Caco-2 (cell line): Measurements from ENCODE around the gene NEB. TPM values are rescaled to one million over a fixed set of nuclear protein-coding genes. Genes with fewer than 3 reads are reported as not detected.
"Not testable (repeated sequence)": the region's sequence is repeated elsewhere in the genome, so short reads cannot be mapped to it uniquely, and the experiment has no call there.

Experiments used
- BruUV-seq: library from RNA; stranded (reverse); fragments of 400-500 nt; replicated peaks from 2 replicates; lab custom pipeline; 2021; lab: Mats Ljungman, UMichigan
- CTCF ChIA-PET: fragments of 300-600 bp; sonication (Branson Sonifier 250); formaldehyde crosslinking; loops from one replicate; lab custom pipeline; 2022; ENCODE audit warnings: antibody characterized with exemption; lab: Charles Lee
- POLR2A ChIA-PET: fragments of 300-600 bp; sonication (Branson Sonifier 250); formaldehyde crosslinking; loops from one replicate; lab custom pipeline; 2022; ENCODE audit warnings: antibody characterized with exemption; lab: Charles Lee
- DNase-seq, 2 experiments: peaks; one replicate each; pipeline versions ENCODE4 v3.0.0 to v3.0.0-alpha.2; 2020 to 2022
- H3K27me3 ChIP-seq: replicated peaks from 2 replicates; pipeline ENCODE4 v1.6.0; 2011; ENCODE audit warnings: low read length; ENCODE audit not compliant: control insufficient read depth, insufficient read depth
- H3K36me3 ChIP-seq: 2 replicates; pipeline ENCODE4 v1.5.1; 2011; ENCODE audit warnings: low read length; ENCODE audit not compliant: control insufficient read depth, insufficient read depth
- H3K4me1 ChIP-seq: fragments of 250-450 bp; sonication (Bioruptor Pico); 2 replicates; pipeline ENCODE4 v1.5.1; 2020; ENCODE audit warnings: mild to moderate bottlenecking
- H3K4me3 ChIP-seq: 2 replicates; pipeline ENCODE4 v1.5.1; 2011; ENCODE audit warnings: low read depth, mild to moderate bottlenecking, control low read depth, low read length
- H3K9me3 ChIP-seq: fragments of 250-450 bp; sonication (Bioruptor Pico); 2 replicates; pipeline ENCODE4 v1.5.1; 2020; ENCODE audit warnings: mild to moderate bottlenecking, moderate library complexity
- H3K27ac Mint-ChIP-seq: one replicate; pipeline ENCODE4 v1.8.0; 2022; ENCODE audit warnings: mixed read lengths; ENCODE audit not compliant: unreplicated experiment
- H3K27me3 Mint-ChIP-seq: one replicate; pipeline ENCODE4 v1.8.0; 2022; ENCODE audit warnings: mixed read lengths; ENCODE audit not compliant: insufficient read depth, unreplicated experiment
- H3K36me3 Mint-ChIP-seq: one replicate; pipeline ENCODE4 v1.8.0; 2022; ENCODE audit warnings: mild to moderate bottlenecking, mixed read lengths; ENCODE audit not compliant: insufficient read depth, unreplicated experiment
- H3K4me1 Mint-ChIP-seq: one replicate; pipeline ENCODE4 v1.8.0; 2022; ENCODE audit warnings: low read depth, mixed read lengths; ENCODE audit not compliant: unreplicated experiment
- H3K4me3 Mint-ChIP-seq: one replicate; pipeline ENCODE4 v1.8.0; 2022; ENCODE audit warnings: mild to moderate bottlenecking, moderate library complexity, mixed read lengths; ENCODE audit not compliant: unreplicated experiment
- H3K9me3 Mint-ChIP-seq: one replicate; pipeline ENCODE4 v1.8.0; 2022; ENCODE audit warnings: mixed read lengths; ENCODE audit not compliant: unreplicated experiment
- intact Hi-C: fragments of 100-400 bp; cut with micrococcal nuclease; formaldehyde crosslinking; loops from one replicate; pipeline ENCODE4 v1.10.0; 2022; ENCODE audit not compliant: unreplicated experiment
- total RNA-seq: library from RNA; stranded (reverse); gene quantifications from 2 replicates; pipeline ENCODE4 v1.2.3, GENCODE V29; 2022
- TF ChIP-seq, protein P1 (sequence below), 2 experiments: fragments of 200-600 bp in 1 of 2; IDR thresholded peaks; 1 replicate in 1 of 2; 2 replicates in 1 of 2; pipeline versions ENCODE4 v1.5.1 to v1.8.0; 2011 to 2022; ENCODE audit warnings: antibody characterized with exemption in 1 of 2, control low read depth in 1 of 2, inconsistent platforms in 1 of 2, low read depth in 1 of 2, low read length in 1 of 2, mild to moderate bottlenecking in 1 of 2, moderate library complexity in 1 of 2; ENCODE audit not compliant: insufficient read depth in 1 of 2, severe bottlenecking in 1 of 2, unreplicated experiment in 1 of 2

The NEB gene
- total RNA-seq, 1 experiment from 2014 or later, result 14.7 TPM

DNA sequence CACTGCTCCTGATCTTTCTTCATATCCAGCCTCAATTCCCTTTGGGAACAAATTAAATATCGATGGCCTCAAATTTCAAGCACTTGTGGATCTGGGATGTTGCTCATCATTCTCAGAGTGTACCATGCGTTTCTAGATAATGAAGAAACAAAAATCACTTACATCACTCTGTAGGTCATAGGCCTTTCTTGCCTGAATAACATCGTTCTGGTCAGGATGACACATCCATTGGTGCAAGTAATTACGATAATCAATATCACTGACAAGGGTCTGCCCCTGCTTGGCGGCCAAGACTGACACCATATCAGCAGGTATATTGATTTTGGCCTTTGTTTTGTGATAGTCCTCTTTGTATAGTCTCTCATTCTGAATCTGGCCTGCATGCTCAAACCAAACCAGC lies 167.3 kb downstream of the NEB start:
- Histone ChIP-seq H3K27me3 (no peaks in the 10 kb centered on the region), H3K4me1 (no peaks in the 10 kb centered on the region), H3K9me3 (no peaks in the 10 kb centered on the region), H3K4me3 (no peak overlapping the region), H3K36me3 (no peaks in the 10 kb centered on the region)
- Mint-ChIP-seq H3K36me3 (no peaks in the 10 kb centered on the region), H3K27me3 (no peaks in the 10 kb centered on the region), H3K4me3 (no peak overlapping the region), H3K9me3 (no peaks in the 10 kb centered on the region), H3K4me1 (no peaks in the 10 kb centered on the region), H3K27ac (no peak overlapping the region)
- intact Hi-C loops, result no loop called here
- ChIA-PET POLR2A (no interaction called here), CTCF (no interaction called here)
- no TSS peak for BruUV-seq
- TF ChIP-seq, protein P1, sequence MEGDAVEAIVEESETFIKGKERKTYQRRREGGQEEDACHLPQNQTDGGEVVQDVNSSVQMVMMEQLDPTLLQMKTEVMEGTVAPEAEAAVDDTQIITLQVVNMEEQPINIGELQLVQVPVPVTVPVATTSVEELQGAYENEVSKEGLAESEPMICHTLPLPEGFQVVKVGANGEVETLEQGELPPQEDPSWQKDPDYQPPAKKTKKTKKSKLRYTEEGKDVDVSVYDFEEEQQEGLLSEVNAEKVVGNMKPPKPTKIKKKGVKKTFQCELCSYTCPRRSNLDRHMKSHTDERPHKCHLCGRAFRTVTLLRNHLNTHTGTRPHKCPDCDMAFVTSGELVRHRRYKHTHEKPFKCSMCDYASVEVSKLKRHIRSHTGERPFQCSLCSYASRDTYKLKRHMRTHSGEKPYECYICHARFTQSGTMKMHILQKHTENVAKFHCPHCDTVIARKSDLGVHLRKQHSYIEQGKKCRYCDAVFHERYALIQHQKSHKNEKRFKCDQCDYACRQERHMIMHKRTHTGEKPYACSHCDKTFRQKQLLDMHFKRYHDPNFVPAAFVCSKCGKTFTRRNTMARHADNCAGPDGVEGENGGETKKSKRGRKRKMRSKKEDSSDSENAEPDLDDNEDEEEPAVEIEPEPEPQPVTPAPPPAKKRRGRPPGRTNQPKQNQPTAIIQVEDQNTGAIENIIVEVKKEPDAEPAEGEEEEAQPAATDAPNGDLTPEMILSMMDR (IDR thresholded peaks at IDR 0.05; ENCODE audit: insufficient read depth in 1 of 2, low read depth in 1 of 2, low read length in 1 of 2, severe bottlenecking in 1 of 2, unreplicated experiment in 1 of 2), result no peak
- DNase-seq, result no peak

DNA sequence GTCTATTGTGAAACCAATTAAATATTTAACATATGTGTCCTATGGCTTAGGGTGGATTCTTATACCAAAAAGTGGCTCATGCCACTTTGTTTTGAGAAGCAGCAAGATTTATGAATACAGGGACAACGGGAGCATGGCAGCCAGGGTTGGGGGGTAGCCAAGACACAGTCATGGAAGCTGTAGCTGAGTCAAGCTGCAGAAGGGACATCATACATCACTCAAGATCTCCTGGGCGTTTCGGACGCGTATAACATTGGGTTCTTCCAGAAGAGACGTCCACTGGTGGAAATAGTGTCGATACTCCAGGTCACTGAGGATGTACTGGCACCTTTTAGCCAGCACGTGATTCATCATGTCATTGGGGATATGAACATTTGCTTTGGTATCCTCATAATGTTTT lies 171.9 kb downstream of the NEB start:
- no peaks in the 10 kb centered on the region for H3K36me3 ChIP-seq
- BruUV-seq, result no TSS peak
- TF ChIP-seq, protein P1 (IDR thresholded peaks at IDR 0.05; ENCODE audit: insufficient read depth in 1 of 2, low read depth in 1 of 2, low read length in 1 of 2, severe bottlenecking in 1 of 2, unreplicated experiment in 1 of 2), result no peak
- Mint-ChIP-seq H3K4me1 (no peaks in the 10 kb centered on the region), H3K27me3 (no peaks in the 10 kb centered on the region), H3K4me3 (no peak overlapping the region), H3K9me3 (no peaks in the 10 kb centered on the region), H3K36me3 (no peaks in the 10 kb centered on the region), H3K27ac (no peak overlapping the region)
- intact Hi-C loops, result no loop called here
- no peak for DNase-seq
- ChIA-PET CTCF (no interaction called here), POLR2A (no interaction called here)
- H3K4me1 ChIP-seq, result no peaks in the 10 kb centered on the region
- H3K4me3 ChIP-seq, result no peak overlapping the region
- no peaks in the 10 kb centered on the region for H3K9me3 ChIP-seq
- H3K27me3 ChIP-seq, result no peaks in the 10 kb centered on the region

DNA sequence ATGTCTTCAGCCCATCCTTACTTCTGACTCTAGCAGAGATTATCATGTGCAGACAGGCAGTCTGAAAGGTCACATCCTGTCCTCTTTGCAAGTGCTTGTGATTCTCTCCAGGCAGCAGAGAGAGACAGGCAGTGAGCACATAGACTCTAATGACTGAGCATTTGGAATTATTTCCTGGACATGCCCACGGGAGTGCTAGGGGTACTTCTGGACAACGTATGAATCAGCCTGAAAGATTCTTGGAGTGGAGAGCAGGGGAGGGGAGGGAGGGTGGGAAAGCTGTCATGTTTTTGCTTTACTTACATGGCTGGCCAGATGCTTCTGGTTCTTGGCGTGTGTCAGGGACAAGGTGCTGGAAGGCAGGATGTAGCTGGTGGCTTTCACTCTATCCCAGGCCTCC lies 174.0 kb downstream of the NEB start:
- no peak overlapping the region for H3K4me3 Mint-ChIP-seq
- CTCF ChIA-PET, result no interaction called here
- Histone ChIP-seq H3K4me3 (no peak overlapping the region), H3K9me3 (no peaks in the 10 kb centered on the region), H3K4me1 (no peaks in the 10 kb centered on the region), H3K27me3 (no peaks in the 10 kb centered on the region), H3K36me3 (no peaks in the 10 kb centered on the region)
- BruUV-seq, result no TSS peak
- no peak overlapping the region for H3K27ac Mint-ChIP-seq
- POLR2A ChIA-PET, result no interaction called here
- H3K36me3 Mint-ChIP-seq, result no peaks in the 10 kb centered on the region
- TF ChIP-seq, protein P1 (IDR thresholded peaks at IDR 0.05; ENCODE audit: insufficient read depth in 1 of 2, low read depth in 1 of 2, low read length in 1 of 2, severe bottlenecking in 1 of 2, unreplicated experiment in 1 of 2), result no peak
- no peak for DNase-seq
- intact Hi-C loops, result no loop called here
- no peaks in the 10 kb centered on the region for H3K4me1 Mint-ChIP-seq
- H3K9me3 Mint-ChIP-seq, result no peaks in the 10 kb centered on the region
- H3K27me3 Mint-ChIP-seq, result no peaks in the 10 kb centered on the region

DNA sequence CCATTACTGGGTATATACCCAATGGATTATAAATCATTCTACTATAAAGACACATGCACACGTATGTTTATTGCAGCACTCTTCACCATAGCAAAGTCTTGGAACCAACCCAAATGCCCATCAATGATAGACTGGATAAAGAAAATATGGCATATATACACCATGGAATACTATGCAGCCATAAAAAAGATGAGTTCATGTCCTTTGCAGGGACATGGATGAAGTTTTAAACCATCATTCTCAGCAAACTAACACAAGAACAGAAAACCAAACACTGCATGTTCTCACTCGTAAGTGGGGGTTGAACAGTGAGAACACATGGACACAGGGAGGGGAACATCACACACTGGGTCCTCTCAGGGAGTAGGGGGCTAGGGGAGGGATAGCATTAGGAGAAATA lies 174.8 kb downstream of the NEB start:
- H3K27ac Mint-ChIP-seq, H3K9me3 Mint-ChIP-seq, H3K4me1 Mint-ChIP-seq, H3K4me3 Mint-ChIP-seq, H3K4me1 ChIP-seq, intact Hi-C loops, CTCF ChIA-PET, H3K27me3 ChIP-seq, H3K4me3 ChIP-seq, POLR2A ChIA-PET, BruUV-seq, H3K9me3 ChIP-seq, DNase-seq, H3K27me3 Mint-ChIP-seq, H3K36me3 Mint-ChIP-seq, H3K36me3 ChIP-seq: not testable (repeated sequence)

DNA sequence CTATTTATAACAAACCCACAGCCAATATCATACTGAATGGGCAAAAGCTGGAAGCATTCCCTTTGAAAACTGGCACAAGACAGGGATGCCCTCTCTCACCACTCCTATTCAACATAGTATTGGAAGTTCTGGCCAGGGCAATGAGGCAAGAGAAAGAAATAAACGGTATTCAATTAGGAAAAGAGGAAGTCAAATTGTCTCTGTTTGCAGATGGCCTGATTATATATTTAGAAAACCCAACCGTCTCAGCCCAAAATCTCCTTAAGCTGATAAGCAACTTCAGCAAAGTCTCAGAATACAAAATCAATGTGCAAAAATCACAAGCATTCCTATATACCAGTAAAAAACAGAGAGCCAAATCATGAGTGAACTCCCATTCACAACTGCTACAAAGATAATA lies 176.4 kb downstream of the NEB start:
- H3K27me3 ChIP-seq, intact Hi-C loops, H3K9me3 ChIP-seq, H3K36me3 ChIP-seq, H3K36me3 Mint-ChIP-seq, H3K4me3 Mint-ChIP-seq, BruUV-seq, H3K4me3 ChIP-seq, CTCF ChIA-PET, H3K9me3 Mint-ChIP-seq, H3K4me1 ChIP-seq, H3K27ac Mint-ChIP-seq, H3K4me1 Mint-ChIP-seq, POLR2A ChIA-PET, DNase-seq, H3K27me3 Mint-ChIP-seq: not testable (repeated sequence)
